Purkinje cell (primary cell): ENCODE results near the gene AMOT. TPM values are rescaled to one million over a fixed set of nuclear protein-coding genes. Genes with fewer than 3 reads are reported as not detected.

ENCODE experiments used
- polyA plus RNA-seq: library from polyadenylated mRNA; unstranded; fragments of >200 nt; fragmentation: Nextera tagmentation; gene quantifications from 2 replicates; pipeline ENCODE4 v1.2.1, GENCODE V29; 2014

Gene AMOT
- polyA plus RNA-seq, result 7.7 and 7.9 TPM in 2 replicates

DNA sequence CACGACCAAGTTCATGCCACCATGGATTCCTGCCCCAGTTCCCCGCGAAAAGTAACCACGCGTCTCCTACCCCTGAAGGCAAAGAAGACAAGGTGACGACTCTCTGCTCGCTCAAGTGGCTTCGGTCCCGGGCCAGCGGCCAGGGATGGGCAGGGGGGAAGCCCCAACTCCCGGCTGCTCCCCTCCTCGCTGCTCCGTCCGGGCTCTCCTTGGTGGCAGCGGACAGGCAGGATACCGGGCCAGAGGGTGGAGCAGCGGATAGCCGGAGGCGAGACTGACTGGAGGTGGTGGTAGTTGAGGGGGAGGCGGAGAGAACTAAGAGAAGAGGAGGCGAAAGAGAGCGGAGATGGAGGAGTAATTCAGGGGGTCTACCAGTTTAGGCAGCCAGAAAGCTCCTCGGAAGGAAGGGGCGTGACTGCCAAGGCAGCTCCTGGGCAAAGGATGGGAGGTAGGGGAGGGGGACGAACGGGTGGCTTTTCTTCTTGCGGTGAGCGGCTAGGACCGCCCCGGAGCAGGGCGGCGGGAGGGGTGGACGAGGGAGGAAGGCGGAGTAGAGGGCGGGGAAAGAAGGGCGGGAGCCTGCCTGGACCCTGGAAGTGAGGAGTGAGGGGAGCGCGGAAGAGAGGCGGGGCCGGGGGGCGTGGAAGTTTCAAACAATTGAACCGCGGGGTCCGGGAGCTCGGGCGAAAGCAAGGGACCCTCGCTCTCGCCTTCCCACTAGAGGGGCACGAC lies at the start of gene AMOT:
TSS of gene AMOT (minus strand) at position 450 of the 732 bp plus-strand sequence. CDS start 17,705 bp downstream, outside the sequence.

Other genes with a start within 250 kb of the AMOT start
- 0.34 and 4.9 TPM in 2 replicates for gene LHFPL1, start 160.9 kb downstream of the AMOT start, polyA plus RNA-seq